KG1 (cell line): ENCODE data around the gene ZNF438.

Source experiments
- DNase-seq: peaks from one replicate; lab custom pipeline; 2025; lab: John Stamatoyannopoulos, UW

The ZNF438 gene

GRCh38 chr10:31011017-31011664, 20.5 kb downstream of the ZNF438 start:
- DNase-seq, result peak; percentile 29

GRCh38 chr10:31010062-31010461, 21.6 kb downstream of the ZNF438 start:
- DNase-seq, result no peak

DNA sequence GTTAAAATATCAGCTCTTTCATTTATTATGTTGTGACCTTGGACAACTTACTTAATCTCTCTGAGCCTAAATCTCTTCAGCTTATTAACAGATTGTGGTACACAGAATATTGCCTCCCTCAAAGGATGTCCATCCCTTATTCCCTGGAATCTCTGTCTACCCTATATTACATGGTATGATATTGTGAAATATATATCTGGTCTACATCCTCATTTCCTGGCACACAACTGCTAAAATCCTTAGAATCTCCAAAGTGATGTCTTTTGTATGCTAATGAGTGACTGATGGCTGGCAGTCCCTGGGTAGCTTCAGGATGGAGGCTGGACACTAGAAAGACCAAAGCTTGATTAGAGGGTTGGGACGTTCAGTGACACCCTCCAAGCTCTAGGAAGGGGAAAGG, 25.8 kb downstream of the ZNF438 start:
- DNase-seq, result no peak

GRCh38 chr10:31004611-31005193, 27.0 kb downstream of the ZNF438 start:
- DNase-seq, result no peak

DNA sequence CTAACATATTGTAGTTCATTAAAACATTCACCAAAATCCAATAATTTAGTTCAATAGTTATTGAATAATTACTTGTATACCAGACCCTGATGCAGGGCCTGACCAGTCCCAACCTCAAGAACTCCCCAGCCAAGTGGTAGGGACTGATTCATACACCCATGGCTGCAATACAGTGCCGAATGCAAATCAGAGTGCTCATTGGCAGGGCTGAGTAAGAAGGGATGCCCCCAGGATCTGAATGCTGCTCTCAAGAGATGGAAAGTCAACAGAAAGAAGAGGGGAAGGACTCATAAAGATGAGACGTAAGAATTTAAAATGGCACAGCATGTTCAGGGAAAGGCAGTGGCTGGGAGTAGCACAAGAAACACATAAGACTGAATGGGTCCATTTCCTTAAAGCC, 29.9 kb downstream of the ZNF438 start:
- DNase-seq, result no peak

GRCh38 chr10:31000867-31001266, 30.8 kb downstream of the ZNF438 start:
- no peak for DNase-seq

DNA sequence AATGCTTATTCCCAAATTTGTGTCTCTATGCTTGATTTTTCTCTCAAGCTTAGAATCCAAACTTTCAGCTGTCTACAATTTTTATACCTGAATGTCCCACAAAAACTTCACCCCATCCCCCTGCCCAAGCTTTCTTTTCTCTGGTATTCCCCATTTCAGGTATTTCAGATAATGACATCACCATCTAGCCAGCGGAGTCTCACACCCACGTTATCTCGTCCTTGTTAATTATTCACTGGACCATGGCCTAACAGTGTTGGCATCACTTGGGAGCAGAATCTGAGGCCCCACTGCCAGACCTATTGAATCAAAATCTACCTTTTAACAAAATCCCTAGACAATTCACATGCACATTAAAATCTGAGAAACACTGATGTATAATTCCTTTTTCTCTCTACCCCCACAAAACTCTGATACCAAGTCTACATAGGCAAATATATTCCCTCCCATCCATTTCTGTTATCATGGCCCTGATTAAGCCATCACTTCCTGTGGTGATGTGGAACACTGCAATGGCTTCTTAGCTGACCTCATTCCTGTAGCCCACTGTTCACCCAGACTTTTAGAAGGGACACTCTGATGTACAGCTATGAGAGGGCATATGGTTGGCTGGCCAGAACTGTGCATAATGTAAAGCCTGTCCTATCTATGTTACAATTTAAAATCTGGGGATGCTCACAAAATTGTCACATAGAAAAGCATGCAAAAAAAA, 31.4 kb downstream of the ZNF438 start:
- DNase-seq, result no peak

DNA sequence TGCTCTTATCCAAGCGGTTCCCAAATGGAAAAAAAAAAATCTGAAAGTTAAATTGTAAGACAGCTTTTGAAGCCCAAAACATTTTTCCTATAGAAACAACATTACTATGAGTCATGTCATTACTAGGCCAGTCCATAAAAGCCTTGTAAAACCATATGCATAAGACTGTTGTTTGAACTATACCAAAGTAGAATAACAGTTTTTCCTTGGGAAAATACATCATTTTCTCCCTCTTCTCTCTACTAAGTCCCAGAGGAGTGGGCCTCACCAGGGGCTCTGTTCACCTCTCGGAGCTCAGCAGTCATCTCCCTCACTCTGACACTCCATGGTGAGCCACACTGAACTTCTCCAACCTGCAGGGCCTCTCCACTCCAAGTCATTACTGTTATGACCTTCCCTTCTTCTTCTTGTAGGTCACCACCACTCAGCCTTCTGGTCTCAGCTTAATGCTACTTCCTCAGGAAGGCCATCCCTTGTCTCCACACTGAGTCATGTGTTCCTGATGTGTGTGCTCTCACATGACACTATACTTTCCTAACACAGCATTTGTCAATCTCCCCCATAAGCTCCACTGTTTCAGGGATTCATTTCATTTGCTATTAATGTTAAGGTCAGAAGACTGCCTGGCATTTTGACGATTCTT, 32.5 kb downstream of the ZNF438 start:
- no peak for DNase-seq

DNA sequence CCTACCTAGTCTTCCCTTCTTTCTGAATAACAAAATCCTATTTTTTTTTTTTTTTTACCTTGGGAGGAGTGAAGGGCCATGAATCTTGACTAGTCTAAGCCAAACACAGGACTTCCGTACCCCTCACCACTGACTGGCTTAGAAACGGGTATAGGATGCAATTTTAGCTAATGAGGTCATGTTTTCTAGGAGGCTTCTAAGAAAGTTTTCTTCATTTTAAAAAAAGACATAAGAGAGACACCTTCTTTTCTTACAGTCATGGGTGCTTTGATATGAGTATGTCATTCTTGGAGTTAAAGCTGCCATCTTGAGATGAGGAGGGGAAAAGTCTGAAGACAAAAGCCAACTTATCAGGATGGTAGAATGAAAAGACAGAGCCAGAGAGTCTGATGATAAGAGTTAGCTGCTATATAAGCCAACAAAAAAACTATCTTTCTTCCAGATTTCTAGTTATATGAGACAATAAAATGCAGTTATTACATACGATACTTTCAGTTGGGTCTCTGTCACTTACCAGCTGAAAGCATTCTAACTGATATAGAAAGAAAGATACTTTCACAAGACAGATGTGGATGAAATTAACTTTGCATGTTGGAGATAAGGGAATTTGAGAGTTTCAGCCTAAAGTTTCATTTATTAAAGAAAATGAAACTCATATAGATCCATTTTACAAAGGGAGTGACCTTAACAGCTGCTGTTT, 34.0 kb downstream of the ZNF438 start:
- no peak for DNase-seq

- no peak for DNase-seq
Observed at GRCh38 chr10:30996481-30997005, 35.1 kb downstream of the ZNF438 start.

DNA sequence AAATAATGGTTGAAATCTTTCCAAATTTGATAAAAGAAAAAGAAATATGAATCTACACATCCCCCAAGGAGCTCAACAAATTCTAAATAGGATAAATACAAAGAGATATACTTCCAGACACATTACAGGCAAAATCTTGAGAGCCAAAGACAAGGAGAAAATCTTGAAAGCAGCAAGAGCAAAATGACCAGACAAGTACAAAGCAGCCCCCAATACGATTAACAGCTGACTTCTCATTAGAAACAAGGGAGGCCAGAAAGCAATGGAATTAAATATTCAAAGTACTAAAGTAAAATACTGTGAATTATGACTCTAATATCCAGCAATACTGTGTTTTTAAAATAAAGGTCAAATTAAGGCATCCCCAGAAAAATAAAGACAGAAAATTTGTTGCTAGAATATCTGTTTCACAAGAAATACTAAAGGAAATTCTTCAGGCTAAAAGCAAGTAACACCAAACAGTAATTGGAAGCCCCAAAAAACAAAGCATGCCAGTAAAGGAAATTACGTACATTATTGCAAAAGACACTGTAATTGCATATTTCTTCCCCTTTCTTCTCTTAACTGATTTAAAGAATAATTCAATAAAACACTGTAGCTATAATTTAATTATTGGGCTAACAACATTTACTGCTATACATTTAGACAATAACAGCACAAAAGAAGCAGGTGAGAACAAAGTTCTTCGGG, 36.4 kb downstream of the ZNF438 start:
- DNase-seq, result no peak

DNA sequence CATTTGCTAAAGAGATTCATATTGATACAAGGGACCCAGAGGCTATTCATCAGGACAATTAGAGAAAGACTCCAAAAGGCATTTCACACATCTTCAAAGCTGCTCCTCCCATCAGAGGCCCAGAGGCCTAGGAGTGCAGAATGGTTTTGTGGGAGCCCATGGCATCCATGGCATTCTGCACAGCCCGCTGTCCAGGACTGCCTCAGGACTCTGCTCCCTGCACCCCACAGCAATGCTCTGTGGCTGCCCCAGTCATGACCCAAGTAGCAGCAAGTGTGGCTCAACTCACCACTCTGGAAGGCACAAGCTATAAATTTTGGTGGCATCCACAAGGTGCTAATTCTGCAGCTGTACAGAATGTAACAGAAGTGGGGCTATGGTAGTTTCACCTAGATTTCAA, 38.5 kb downstream of the ZNF438 start:
- no peak for DNase-seq

DNA sequence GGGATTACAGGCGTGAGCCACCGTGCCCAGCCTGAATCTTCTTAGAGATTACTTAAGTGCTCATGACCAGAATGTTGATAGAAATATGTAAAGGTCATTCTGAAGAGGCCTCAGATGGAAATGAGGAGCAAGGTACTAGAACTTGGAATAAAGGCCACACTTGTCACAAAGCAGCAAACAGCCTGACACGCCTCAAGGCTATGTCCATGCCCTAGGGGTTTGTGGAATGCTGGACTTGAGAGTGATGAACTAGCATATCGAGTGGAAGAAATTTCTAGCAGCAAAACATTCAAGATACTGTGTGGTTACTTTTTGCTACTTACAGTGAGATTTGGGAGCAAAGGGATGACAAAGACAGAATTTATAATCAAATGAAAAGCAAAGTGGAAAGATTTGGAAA, 39.0 kb downstream of the ZNF438 start:
- DNase-seq, result no peak

- no peak for DNase-seq
Observed at GRCh38 chr10:30991647-30992011, 40.0 kb downstream of the ZNF438 start.

DNA sequence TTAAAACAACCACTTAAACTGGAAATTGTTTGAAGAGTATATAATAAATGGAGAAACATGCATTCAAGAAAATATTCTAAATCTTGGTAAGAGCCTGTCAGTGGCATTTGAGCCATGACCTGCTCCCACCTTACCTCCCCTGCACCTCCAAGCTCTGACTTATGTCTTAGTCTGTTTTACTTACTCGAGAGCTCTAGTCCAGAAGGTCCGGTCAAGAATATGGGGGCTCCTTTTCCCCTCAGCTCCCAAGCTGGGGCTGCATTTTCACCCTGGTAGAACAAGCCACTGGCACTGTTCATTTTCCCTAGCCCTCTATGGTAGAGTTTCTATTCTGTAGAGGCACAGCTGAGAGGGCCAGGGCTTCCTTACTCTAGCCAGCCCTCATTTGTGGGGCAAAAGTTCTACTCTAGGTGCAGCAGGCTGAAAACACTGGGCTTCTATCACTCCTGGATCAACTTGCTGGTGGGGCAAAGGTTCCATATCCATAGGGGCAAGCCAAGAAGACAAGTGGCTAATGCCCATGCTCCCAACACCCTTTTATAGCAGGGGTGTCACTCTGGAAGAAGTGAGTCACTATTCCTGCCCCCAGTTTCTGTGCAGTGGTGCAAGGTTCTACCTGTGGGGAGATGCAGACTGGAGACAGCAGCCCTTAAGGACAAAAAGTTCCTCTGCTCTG, 40.6 kb downstream of the ZNF438 start:
- no peak for DNase-seq

DNA sequence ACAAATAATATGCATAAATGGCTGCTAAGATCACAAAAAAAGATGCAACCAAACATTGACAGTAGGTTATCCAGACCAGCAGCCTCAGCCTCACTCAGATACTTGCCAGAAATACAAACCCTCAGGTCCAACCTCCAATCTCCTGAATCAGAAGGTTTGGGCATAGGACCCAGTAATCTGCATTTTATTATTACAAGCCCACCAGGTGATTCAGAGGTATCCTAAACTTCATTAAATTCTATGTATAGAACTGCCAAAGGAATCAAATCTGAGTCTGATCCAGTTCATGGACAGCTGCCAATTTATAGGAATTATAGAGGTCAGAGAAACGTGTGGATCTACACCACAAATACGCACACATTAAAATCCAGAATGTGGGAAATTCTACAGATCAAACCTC, 41.3 kb downstream of the ZNF438 start:
- DNase-seq, result no peak

DNA sequence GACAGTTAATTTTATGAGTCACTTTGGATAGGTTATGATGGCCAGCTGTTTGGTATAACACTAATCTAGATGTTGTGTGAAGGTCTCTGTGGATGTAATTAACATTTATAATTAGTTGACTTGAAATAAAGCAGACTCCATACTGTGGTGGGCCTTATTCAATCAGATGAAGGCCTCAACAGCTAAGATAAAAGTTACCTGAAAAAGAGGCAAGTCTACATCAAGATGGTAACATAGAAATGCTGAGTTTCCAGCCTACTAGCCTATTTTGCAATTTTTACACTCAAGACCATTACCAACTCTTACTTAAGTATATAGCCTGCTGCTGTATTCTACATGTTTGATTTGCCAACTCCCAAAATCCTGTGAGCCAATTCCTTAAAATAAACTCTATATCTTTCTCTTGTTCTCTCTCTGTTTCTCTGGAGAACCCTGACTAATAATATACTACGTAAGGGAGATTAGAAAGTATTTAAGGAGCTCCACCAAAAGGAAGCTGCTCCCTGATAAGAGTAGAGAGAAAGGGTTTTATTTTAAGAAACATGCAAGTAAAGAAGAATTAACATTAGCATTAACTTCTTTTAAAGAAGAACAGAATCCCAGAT, 42.7 kb downstream of the ZNF438 start:
- DNase-seq, result no peak

DNA sequence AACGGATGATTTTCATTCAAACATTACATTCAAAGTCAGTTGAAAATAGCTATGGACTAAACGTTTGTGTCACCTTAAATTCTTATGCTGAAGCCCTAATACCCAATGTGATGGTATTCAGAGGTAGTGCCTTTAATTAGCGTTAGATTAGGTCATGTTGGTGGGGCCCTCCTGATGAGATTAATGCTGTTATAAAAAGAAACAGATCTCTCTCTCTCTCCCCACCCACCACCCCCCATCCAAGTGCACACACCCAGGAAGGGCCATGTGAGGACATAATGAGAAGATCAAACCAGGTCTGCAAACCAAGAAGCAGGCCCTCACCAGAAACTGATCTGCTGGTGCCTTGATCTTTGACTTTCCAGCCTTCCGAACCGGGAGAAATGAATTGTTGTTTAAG, 44.2 kb downstream of the ZNF438 start:
- DNase-seq, result no peak

GRCh38 chr10:30986053-30986555, 45.6 kb downstream of the ZNF438 start:
- no peak for DNase-seq

DNA sequence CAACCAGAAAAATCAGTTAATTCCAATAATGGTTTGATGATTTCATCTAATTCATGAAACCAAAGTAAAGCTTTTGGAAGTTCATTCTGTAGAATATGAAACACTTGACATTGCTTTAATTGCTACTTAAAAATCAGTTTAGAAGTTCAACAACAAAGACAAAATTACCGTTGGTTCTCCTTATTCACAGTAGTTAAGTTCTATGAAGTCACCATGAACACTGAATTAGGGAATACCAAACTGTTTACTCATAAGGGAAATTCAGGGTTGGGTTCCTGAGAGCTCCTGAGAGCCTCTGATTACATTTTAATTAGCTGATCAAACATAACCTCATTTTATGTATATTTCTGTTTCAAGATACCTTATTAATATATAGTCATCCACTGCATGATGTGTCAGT, 46.2 kb downstream of the ZNF438 start:
- no peak for DNase-seq
